ENCODE data around the gene KDM4B. TPM values are rescaled to one million over a fixed set of nuclear protein-coding genes. Genes with fewer than 3 reads are reported as not detected.

KDM4B gene
- total RNA-seq, 1 donor from 2014 or later = 21.2 TPM

GRCh38 chr19:5095568-5095850 lies 126.6 kb downstream of the KDM4B start:
- no peak for TF ChIP-seq CTCF (IDR thresholded peaks at IDR 0.05; ENCODE audit: insufficient read depth, low read length, poor library complexity, severe bottlenecking)
- no peaks in the 10 kb centered on the region for H3K27me3 ChIP-seq (ENCODE audit: control insufficient read depth, insufficient read depth, low read length)
- DNase-seq (ENCODE audit: low read depth) = no peak

GRCh38 chr19:5096536-5096935 lies 127.6 kb downstream of the KDM4B start:
- TF ChIP-seq CTCF (IDR thresholded peaks at IDR 0.05; ENCODE audit: insufficient read depth, low read length, poor library complexity, severe bottlenecking) = no peak
- no peaks in the 10 kb centered on the region for H3K27me3 ChIP-seq (ENCODE audit: control insufficient read depth, insufficient read depth, low read length)
- no peak overlapping the region for H3K4me3 ChIP-seq (ENCODE audit: low read depth, low read length)
- H3K36me3 ChIP-seq (ENCODE audit: control insufficient read depth, insufficient read depth, low read length) = peaks cover 2% of the 10 kb centered on the region
- no peak for DNase-seq (ENCODE audit: low read depth)

More at GRCh38 chr19:5095568-5095850, 126.6 kb downstream of the KDM4B start:
- H3K36me3 ChIP-seq (ENCODE audit: control insufficient read depth, insufficient read depth, low read length) = peaks cover 2% of the 10 kb centered on the region
- H3K4me3 ChIP-seq (ENCODE audit: low read depth, low read length) = no peak overlapping the region

GRCh38 chr19:5097331-5097930 lies 128.5 kb downstream of the KDM4B start:
- DNase-seq (ENCODE audit: low read depth) = no peak
- no peak for TF ChIP-seq CTCF (IDR thresholded peaks at IDR 0.05; ENCODE audit: insufficient read depth, low read length, poor library complexity, severe bottlenecking)
- no peak overlapping the region for H3K4me3 ChIP-seq (ENCODE audit: low read depth, low read length)
- H3K36me3 ChIP-seq (ENCODE audit: control insufficient read depth, insufficient read depth, low read length) = peaks cover 2% of the 10 kb centered on the region
- H3K27me3 ChIP-seq (ENCODE audit: control insufficient read depth, insufficient read depth, low read length) = no peaks in the 10 kb centered on the region

- Histone ChIP-seq H3K27me3 (ENCODE audit: control insufficient read depth, insufficient read depth, low read length) (no peaks in the 10 kb centered on the region), H3K4me3 (ENCODE audit: low read depth, low read length) (no peak overlapping the region), H3K36me3 (ENCODE audit: control insufficient read depth, insufficient read depth, low read length) (peaks cover 4% of the 10 kb centered on the region)
- no peak for TF ChIP-seq CTCF (IDR thresholded peaks at IDR 0.05; ENCODE audit: insufficient read depth, low read length, poor library complexity, severe bottlenecking)
- no peak for DNase-seq (ENCODE audit: low read depth)
These were observed 129.2 kb downstream of the KDM4B start for GRCh38 chr19:5097959-5098623.

- Histone ChIP-seq H3K4me3 (ENCODE audit: low read depth, low read length) (no peak overlapping the region), H3K27me3 (ENCODE audit: control insufficient read depth, insufficient read depth, low read length) (no peaks in the 10 kb centered on the region), H3K36me3 (ENCODE audit: control insufficient read depth, insufficient read depth, low read length) (peaks cover 4% of the 10 kb centered on the region)
- TF ChIP-seq CTCF (IDR thresholded peaks at IDR 0.05; ENCODE audit: insufficient read depth, low read length, poor library complexity, severe bottlenecking) = no peak
- DNase-seq (ENCODE audit: low read depth) = no peak
These were observed 129.7 kb downstream of the KDM4B start for GRCh38 chr19:5098646-5099045.

Data from kidney epithelial cell (primary cell).